ENCODE measurements around the gene BBS5.
"Not testable (repeated sequence)": the region's sequence is repeated elsewhere in the genome, so short reads cannot be mapped to it uniquely, and the experiment has no call there.

Gene BBS5

DNA sequence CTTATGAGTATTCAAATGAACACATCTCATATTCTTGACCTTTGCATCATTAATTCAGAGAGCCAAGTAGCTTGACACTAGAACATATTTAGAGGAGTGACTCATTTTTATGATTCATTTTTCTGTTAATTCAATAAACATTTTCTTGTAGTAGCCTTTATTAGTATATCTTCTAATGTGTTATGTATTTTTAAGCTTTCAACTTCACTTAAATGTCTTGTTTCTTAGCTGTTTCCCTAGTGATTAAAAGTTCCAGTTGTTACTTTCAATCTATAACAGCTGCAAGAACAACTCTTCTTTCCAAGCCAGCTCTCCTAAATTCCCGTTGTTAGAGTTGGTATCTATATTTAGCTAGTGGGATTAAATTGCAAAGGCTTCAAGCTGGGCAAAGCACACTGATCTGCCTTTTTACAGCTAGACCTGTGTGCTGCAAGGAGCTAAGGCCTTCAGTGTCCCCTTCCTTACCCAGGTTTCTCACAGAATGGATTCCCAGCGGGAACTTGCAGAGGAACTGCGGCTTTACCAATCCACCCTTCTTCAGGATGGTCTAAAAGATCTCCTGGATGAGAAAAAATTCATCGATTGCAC lies 30.1 kb downstream of the BBS5 start, which contains the start of gene KLHL41:
Gene KLHL41 (plus strand): TSS at position 405 of the 588 bp plus-strand sequence. CDS start 77 bp downstream, at position 482.
- TF ChIP-seq, protein P1, sequence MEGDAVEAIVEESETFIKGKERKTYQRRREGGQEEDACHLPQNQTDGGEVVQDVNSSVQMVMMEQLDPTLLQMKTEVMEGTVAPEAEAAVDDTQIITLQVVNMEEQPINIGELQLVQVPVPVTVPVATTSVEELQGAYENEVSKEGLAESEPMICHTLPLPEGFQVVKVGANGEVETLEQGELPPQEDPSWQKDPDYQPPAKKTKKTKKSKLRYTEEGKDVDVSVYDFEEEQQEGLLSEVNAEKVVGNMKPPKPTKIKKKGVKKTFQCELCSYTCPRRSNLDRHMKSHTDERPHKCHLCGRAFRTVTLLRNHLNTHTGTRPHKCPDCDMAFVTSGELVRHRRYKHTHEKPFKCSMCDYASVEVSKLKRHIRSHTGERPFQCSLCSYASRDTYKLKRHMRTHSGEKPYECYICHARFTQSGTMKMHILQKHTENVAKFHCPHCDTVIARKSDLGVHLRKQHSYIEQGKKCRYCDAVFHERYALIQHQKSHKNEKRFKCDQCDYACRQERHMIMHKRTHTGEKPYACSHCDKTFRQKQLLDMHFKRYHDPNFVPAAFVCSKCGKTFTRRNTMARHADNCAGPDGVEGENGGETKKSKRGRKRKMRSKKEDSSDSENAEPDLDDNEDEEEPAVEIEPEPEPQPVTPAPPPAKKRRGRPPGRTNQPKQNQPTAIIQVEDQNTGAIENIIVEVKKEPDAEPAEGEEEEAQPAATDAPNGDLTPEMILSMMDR (IDR thresholded peaks at IDR 0.05; ENCODE audit: low read depth, low read length), result no peak
- H3K4me3 ChIP-seq (ENCODE audit: low read depth, low read length), result no peak within 1 kb of the TSS

DNA sequence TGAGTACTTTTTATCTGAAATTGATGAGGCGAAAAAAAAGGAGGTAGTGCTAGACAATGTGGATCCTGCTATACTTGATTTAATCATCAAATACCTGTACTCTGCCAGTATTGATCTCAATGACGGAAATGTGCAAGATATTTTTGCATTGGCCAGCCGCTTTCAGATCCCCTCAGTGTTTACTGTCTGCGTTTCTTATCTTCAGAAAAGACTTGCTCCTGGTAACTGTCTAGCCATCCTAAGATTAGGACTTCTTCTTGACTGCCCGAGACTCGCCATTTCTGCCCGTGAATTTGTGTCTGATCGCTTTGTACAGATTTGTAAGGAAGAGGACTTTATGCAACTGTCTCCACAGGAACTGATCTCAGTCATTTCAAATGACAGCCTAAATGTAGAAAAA lies 30.7 kb downstream of the BBS5 start:
- TF ChIP-seq, protein P1 (IDR thresholded peaks at IDR 0.05; ENCODE audit: low read depth, low read length), result no peak
- H3K4me3 ChIP-seq (ENCODE audit: low read depth, low read length), result no peak overlapping the region

DNA sequence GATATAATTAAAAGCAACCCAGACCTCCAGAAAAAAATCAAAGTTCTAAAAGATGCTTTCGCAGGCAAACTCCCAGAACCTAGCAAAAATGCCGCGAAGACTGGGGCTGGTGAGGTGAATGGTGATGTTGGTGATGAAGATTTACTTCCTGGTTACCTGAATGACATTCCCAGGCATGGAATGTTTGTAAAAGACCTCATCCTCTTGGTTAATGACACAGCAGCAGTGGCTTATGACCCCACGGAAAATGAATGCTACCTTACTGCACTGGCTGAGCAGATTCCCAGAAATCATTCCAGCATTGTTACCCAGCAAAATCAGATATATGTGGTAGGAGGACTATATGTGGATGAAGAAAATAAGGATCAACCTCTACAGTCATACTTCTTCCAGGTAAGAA lies 31.2 kb downstream of the BBS5 start:
- no peak overlapping the region for H3K4me3 ChIP-seq (ENCODE audit: low read depth, low read length)
- TF ChIP-seq, protein P1 (IDR thresholded peaks at IDR 0.05; ENCODE audit: low read depth, low read length), result no peak

DNA sequence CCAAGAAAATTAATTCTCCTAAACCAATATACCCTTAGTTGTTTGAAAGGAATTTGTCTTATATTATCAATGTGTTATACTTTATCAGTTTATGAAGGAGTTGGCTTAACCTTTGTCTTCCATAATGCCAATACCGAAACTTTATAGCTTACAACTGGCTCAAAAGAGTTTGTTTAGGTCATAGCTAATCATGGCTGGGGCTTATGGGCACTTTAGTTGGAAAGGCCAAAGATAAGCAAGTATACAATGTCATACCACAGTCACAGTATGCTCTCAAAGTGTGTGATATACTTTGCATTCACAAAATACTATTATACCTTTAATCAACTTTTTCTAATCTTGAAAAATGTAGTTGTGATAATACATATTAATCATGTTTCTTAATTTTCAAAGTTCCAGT lies 32.5 kb downstream of the BBS5 start:
- H3K4me3 ChIP-seq (ENCODE audit: low read depth, low read length), result no peak overlapping the region
- TF ChIP-seq, protein P1 (IDR thresholded peaks at IDR 0.05; ENCODE audit: low read depth, low read length), result no peak

DNA sequence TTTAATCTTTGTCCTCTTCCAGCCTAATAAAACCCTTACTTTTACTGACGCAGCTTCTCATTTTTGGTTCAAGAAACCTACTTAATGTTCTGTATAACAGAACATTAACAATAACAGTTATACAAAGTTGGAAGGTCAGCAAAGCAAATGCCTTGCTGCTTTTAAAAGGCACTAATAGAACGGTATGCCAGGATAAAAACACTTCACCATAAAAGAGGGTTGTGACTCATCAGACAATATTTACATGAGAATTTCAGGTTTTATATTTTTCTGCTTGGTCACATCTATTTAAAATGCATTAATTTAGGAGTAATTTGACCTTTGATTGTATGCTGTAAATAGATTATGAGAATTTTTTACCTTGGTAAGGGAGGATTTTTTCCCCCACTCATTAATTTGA lies 33.2 kb downstream of the BBS5 start:
- H3K4me3 ChIP-seq (ENCODE audit: low read depth, low read length), result no peak overlapping the region
- TF ChIP-seq, protein P1 (IDR thresholded peaks at IDR 0.05; ENCODE audit: low read depth, low read length), result no peak

DNA sequence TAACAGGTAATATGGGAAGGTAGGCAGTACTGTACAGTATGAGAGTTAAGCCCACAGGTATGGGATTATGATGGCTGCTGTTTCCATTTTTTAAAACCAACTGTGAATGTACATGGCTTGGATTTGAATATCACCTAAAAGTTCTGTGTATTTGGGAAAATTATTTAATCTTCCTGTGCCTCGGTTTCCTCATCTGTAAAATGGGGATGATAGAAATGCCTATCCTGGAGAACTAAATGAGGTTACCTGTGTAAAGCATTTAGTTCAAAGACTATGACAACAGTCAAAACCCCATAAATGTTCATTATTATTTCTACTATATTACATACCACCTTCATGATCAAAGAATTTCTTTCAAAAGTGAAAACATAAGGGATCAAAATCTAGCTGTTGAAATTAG lies 33.8 kb downstream of the BBS5 start:
- TF ChIP-seq, protein P1 (IDR thresholded peaks at IDR 0.05; ENCODE audit: low read depth, low read length), result no peak
- H3K4me3 ChIP-seq (ENCODE audit: low read depth, low read length), result no peak overlapping the region

DNA sequence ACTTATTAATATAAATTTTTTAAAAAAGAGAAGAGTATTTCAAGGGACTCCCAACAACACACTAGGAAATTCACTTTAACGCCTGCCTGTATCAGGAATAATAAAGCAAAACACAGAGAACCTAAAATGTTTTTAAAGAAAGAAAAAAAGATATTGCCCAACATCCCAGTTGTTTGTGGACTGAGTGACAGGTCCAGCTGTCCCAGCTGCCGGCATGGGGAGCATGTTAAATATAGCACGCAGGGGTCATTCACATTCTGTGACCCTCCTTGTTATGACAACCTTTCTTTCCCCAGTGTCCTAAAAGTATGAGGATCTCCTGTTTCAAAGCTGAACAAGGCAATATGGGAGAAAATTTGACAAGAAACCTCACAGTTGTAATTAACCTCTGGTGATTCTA lies 34.6 kb downstream of the BBS5 start:
- TF ChIP-seq, protein P1 (IDR thresholded peaks at IDR 0.05; ENCODE audit: low read depth, low read length), result no peak
- no peak overlapping the region for H3K4me3 ChIP-seq (ENCODE audit: low read depth, low read length)

DNA sequence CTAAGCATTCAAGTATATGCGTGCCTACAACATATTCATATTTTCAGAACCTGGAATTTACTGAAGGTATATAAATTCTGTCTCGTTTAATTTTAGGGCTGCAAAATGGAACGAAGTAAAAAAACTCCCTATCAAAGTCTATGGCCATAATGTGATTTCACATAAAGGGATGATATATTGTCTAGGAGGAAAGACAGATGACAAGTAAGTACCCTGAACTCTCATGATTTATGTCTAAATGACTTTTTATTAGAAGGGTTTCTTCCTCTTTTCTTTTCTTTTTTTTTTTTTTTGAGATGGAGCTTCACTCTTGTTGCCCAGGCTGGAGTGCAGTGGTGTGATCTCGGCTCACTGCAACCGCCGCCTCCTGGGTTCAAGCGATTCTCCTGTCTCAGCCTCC lies 35.5 kb downstream of the BBS5 start:
- H3K4me3 ChIP-seq (ENCODE audit: low read depth, low read length), result not testable (repeated sequence)

DNA sequence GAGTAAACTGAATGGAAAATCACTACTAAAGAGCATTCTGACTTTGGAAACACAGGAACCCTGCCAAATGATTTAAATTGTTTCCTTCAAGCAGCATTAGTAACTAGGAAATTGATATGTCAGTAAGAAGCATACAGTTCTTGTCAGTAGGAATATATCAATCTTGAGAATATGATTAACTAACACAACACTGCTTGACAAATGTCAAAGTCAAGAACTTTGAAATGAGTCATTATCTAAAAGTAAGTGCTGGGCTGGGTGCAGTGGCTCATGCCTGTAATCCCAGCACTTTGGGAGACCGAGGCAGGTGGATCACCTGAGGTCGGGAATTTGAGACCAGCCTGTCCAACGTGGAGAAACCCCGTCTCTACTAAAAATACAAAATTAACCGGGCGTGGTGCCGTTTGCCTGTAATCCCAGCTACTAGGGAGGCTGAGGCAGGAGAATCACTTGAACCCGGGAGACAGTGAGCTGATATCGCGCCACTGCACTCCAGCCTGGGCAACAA lies 37.2 kb downstream of the BBS5 start:
- H3K4me3 ChIP-seq (ENCODE audit: low read depth, low read length), result not testable (repeated sequence)
